Endothelial cell of umbilical vein (primary cell): ENCODE measurements around the gene TAF9.

Source experiments
- EZH2 ChIP-seq: IDR thresholded peaks from 2 replicates; pipeline ENCODE4 v1.6.1; 2012; ENCODE audit warnings: borderline replicate concordance, low read depth, mild to moderate bottlenecking, moderate library complexity, low read length, inconsistent platforms; ENCODE audit not compliant: severe bottlenecking
- GATA2 ChIP-seq: IDR thresholded peaks from 2 replicates; pipeline ENCODE4 v1.7.0; 2011; ENCODE audit warnings: low read depth, mild to moderate bottlenecking, moderate library complexity, mixed read lengths, low read length; ENCODE audit not compliant: insufficient read length, insufficient read depth
- JUN ChIP-seq: IDR thresholded peaks from 2 replicates; pipeline ENCODE4 v1.6.1; 2011; ENCODE audit warnings: borderline replicate concordance, low read depth; ENCODE audit not compliant: insufficient read length, insufficient read depth
- MYC ChIP-seq: IDR thresholded peaks from one replicate; pipeline ENCODE4 v1.6.1; 2011; ENCODE audit warnings: mild to moderate bottlenecking, low read depth, low read length
- POLR2A ChIP-seq: IDR thresholded peaks from 2 replicates; pipeline ENCODE4 v1.6.1; 2012; ENCODE audit warnings: low read depth, mild to moderate bottlenecking, control low read depth, low read length
- POLR2AphosphoS5 ChIP-seq: IDR thresholded peaks from 2 replicates; pipeline ENCODE4 v1.6.1; 2012; ENCODE audit warnings: low read depth, mild to moderate bottlenecking, control low read depth, low read length, moderate library complexity; ENCODE audit not compliant: insufficient read depth
- TF ChIP-seq, protein P1 (sequence below), 2 donors: IDR thresholded peaks; 1 replicate in 1 of 2; 2 replicates in 1 of 2; pipeline ENCODE4 v1.5.1; 2011; ENCODE audit warnings: low read length in 2 of 2, mild to moderate bottlenecking in 2 of 2, moderate library complexity in 2 of 2, control low read depth in 1 of 2, inconsistent platforms in 1 of 2, low read depth in 1 of 2; ENCODE audit not compliant: insufficient read depth in 1 of 2; ENCODE audit errors: extremely low read depth in 1 of 2
- TF ChIP-seq, protein P2 (sequence below): IDR thresholded peaks from 2 replicates; pipeline ENCODE4 v1.6.1; 2011; ENCODE audit not compliant: insufficient read depth, insufficient read length

- TF ChIP-seq, protein P1, sequence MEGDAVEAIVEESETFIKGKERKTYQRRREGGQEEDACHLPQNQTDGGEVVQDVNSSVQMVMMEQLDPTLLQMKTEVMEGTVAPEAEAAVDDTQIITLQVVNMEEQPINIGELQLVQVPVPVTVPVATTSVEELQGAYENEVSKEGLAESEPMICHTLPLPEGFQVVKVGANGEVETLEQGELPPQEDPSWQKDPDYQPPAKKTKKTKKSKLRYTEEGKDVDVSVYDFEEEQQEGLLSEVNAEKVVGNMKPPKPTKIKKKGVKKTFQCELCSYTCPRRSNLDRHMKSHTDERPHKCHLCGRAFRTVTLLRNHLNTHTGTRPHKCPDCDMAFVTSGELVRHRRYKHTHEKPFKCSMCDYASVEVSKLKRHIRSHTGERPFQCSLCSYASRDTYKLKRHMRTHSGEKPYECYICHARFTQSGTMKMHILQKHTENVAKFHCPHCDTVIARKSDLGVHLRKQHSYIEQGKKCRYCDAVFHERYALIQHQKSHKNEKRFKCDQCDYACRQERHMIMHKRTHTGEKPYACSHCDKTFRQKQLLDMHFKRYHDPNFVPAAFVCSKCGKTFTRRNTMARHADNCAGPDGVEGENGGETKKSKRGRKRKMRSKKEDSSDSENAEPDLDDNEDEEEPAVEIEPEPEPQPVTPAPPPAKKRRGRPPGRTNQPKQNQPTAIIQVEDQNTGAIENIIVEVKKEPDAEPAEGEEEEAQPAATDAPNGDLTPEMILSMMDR (IDR thresholded peaks at IDR 0.05; ENCODE audit: extremely low read depth in 1 of 2, insufficient read depth in 1 of 2, low read depth in 1 of 2, low read length in 2 of 2), result no peak
- no peak for TF ChIP-seq POLR2AphosphoS5
- no peak for TF ChIP-seq POLR2A
- TF ChIP-seq EZH2, result no peak
- no peak for TF ChIP-seq MYC
- TF ChIP-seq JUN, result no peak
- TF ChIP-seq, protein P2, sequence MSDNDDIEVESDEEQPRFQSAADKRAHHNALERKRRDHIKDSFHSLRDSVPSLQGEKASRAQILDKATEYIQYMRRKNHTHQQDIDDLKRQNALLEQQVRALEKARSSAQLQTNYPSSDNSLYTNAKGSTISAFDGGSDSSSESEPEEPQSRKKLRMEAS, result no peak
- no peak for TF ChIP-seq GATA2
These were observed 621 bp downstream of the TAF9 start for GRCh38 chr5:69368458-69369339.
